ENCODE results near the gene XYLT2.

Gene XYLT2

DNA sequence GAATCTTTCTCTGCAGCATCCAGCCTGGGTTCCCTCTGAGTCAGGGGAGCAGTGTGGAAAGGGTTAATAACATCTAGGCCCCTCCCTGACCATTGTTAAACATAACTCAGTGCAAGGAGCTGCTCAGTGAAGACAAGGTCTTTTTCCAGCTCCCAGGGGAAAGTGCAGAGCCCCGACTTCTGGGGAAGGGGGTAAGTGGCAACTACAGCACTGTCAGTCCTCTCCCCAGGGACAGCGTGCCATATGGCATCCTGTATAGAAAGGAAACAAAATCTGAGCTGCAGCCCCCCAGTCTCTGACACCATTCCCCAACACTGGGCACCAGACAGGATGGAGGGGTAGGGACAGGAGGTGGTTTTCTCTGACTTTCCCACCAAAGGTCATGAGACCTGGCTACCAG lies 19.2 kb downstream of the XYLT2 start:
- no peak for TF ChIP-seq CTCF (IDR thresholded peaks at IDR 0.05)

DNA sequence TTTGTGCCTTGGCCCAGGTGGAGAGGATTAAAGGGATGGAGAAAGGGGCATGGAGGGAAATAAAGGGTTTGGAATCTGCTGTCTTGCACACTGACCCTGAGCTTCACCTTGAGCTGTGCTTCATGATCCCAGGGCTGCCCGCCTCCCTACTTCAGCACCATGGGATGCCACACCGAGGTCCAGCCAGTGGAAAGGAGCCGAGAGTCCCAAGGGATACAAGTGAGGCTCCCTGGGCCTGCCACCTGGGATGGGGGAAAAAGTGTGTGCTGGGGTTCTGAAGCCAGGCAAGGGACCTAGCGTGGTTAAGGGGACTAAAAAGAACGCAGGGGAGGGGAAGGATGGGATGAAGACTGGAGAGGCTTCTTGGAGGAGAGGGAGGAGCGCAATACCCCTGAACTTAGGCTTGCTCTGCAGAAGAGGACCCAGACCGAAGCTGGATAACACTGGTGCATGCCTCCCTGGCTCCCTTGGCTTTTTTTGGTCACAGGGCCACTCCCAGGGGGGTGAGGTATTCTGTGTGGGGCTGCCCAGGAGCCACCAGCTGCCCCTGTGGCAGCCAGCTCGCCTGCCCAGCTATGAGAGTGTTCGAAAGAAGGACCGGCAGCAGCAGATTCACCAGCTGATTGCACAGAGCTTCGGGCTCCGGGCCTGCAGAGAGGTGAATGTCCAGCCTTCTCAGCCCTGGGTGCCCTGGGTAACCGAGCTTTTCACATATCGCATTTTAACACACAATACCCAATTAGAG lies 19.9 kb downstream of the XYLT2 start:
- TF ChIP-seq CTCF (IDR thresholded peaks at IDR 0.05) = no peak

- TF ChIP-seq CTCF (IDR thresholded peaks at IDR 0.05) = no peak
These were observed 21.5 kb downstream of the XYLT2 start for GRCh38 chr17:50367401-50367800.

GRCh38 chr17:50370052-50370451 lies 24.1 kb downstream of the XYLT2 start:
- TF ChIP-seq CTCF (IDR thresholded peaks at IDR 0.05) = no peak

DNA sequence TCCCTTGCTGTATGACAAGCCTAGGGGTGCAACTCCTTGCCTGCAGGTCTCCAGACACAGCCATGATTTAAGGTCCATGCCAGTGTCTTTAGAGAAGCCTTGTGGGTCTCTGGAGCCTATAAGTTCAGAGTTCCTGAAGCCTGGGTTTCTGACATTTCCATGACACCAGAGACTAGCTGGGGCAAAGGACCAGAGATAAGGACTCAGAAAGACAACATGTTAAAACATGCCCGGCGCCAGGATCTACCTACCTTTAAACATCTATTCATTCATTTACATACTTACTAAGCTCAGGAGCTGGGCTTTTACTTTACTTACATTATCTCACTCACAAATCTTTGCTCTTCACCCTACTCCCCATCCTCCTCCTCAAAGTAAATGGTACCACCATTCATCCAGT lies 25.6 kb downstream of the XYLT2 start:
- no peak for TF ChIP-seq CTCF (IDR thresholded peaks at IDR 0.05)

DNA sequence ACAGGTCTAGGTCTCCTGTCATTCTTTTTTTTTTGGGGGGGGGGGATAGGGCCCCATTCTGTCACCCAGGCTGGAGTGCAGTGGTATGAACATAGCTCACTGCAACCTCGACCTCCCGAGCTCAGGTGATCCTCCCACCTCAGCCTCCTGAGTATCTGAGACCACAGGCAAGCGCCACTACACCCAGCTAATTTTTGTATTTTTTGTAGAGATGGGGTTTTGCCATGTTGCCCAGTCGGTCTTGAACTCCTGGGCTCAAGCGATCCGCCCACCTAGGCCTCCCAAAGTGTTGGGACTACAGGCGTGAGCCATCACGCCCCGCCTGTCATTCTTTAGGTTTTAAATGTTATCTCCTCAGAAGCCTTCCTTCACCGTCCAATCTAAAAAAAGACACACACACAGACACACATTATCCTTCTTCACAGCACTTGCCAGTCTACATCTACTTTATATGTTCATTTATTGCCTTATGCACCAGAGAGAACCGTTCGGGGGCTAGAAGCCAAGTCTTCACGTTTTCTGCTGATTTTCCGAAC lies 26.4 kb downstream of the XYLT2 start:
- TF ChIP-seq CTCF (IDR thresholded peaks at IDR 0.05) = no peak

- TF ChIP-seq CTCF (IDR thresholded peaks at IDR 0.05) = no peak
These were observed 27.0 kb downstream of the XYLT2 start, which contains the start of the genes EME1 and MRPL27 for GRCh38 chr17:50372758-50373556. EME1 (plus strand) TSS chr17:50373229; CDS start chr17:50375209, 1,980 bp downstream. MRPL27 (minus strand) TSS chr17:50373184; CDS start chr17:50373170, 14 bp downstream.

Data from LNCAP (cell line).